ENCODE measurements around the gene TMEM238. TPM values are rescaled to one million over a fixed set of nuclear protein-coding genes. Genes with fewer than 3 reads are reported as not detected.

Gene TMEM238
- total and polyA plus RNA-seq, 9 of the 15 experiments (the other 6 are each of a cell fraction or from before 2014, with no cell fraction given), result 0.18 to 5.1 (median 1.3) TPM; not detected in 4

DNA sequence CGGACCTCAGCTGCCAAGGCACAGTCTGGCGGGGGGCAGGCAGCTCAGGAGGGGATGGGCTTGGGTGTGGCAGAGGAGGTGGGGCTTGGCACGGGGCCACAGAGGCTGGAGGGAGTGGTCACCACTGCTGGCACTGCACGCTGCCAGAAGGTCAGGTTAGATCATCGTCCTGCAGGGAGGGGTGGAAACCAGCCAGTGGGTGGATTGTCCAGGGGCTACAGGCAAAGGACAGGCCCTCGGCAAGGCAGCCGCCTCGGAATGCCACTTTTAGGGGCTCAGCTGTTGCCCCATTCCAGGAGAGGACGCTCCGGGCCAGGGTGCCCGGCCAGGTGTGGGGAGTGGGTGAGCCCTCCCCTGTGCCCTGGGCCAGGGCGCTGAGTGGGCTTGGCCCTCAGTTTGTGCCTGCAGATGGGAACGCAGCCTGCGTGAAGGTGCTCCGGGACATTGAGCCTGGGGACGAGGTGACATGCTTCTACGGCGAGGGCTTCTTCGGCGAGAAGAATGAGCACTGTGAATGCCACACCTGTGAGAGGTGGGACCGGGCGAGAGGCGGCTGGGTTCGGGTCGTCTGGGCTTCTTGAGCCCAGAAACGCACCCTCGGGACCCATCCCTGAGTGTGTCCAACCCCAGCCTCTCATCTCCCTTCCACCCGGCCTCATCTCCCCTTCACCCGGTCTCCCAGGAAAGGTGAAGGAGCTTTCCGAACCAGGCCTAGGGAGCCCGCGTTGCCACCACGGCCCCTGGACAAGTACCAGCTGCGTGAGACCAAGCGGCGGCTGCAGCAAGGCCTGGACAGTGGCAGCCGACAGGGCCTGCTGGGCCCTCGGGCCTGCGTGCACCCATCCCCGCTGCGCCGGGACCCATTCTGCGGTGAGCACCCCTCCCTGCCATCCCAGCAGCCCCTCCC lies 38.0 kb downstream of the TMEM238 start:
- TF ChIP-seq NFIC (IDR thresholded peaks at IDR 0.05) (peak; percentile 88), FOS (IDR thresholded peaks at IDR 0.05; ENCODE audit: extremely low read depth, insufficient read length) (no peak), RBFOX2 (IDR thresholded peaks at IDR 0.05; ENCODE audit: low read depth, low read length) (peak; percentile 57; the same call in 1 of the 2 replicates)
- H3K9ac ChIP-seq (ENCODE audit: insufficient read depth in 1 of 2, low read depth in 2 of 2, low read length in 2 of 2), result peak overlapping the region in 1 of 2 experiments; percentile 81; a peak in 2 of 4 replicates
- POLR2A ChIA-PET, result interaction anchor here (0.5 to 1.2 kb wide), 3 partner anchors 10 to 66 kb away, joined by 3 read pairs; partner anchors contain the start of gene HSPBP1
- BruUV-seq (replicated peaks), result no TSS peak
- H3K27me3 ChIP-seq (ENCODE audit: control insufficient read depth in 2 of 2, insufficient read depth in 2 of 2, low read length in 2 of 2), result no peaks in the 10 kb centered on the region
- H3K4me3 ChIP-seq, result no peak overlapping the region
- peaks cover 6% of the 10 kb centered on the region; the same call in 1 of the 2 replicates for H4K20me1 ChIP-seq (replicated peaks; ENCODE audit: control insufficient read depth, insufficient read depth, low read length)
- no peak for FAIRE-seq
- H3K4me2 ChIP-seq (ENCODE audit: insufficient read depth, low read length), result no peak overlapping the region
- H3K9me1 ChIP-seq (ENCODE audit: control insufficient read depth, insufficient read depth, low read length), result peaks cover 5% of the 10 kb centered on the region
- WGBS (ENCODE audit: insufficient coverage, low coverage, missing lambda C conversion rate), result 84% methylated on average over 26 of the region's 43 CpGs
- intact Hi-C loops (cut with micrococcal nuclease), result no loop called here
- H3K4me1 ChIP-seq (replicated peaks in 1 of 2; ENCODE audit: control insufficient read depth in 2 of 2, insufficient read depth in 2 of 2, low read length in 2 of 2), result peaks cover 7 to 80% of the 10 kb centered on the region in 2 experiments; a peak in 4 of 5 replicates
- no peak overlapping the region for H2AFZ ChIP-seq (ENCODE audit: low read depth, low read length)
- DNase-seq (ENCODE audit: extremely low read depth in 1 of 4, low spot score in 3 of 4), result peak in 3 of 4 experiments; percentile 32 to 69 (median 61)
- H3K9me3 ChIP-seq (replicated peaks; ENCODE audit: control insufficient read depth, insufficient read depth, low read depth, low read length), result no peaks in the 10 kb centered on the region
- peak; percentile 24 for ATAC-seq
- H3K79me2 ChIP-seq (ENCODE audit: control insufficient read depth, insufficient read depth, low read length), result peaks cover 12% of the 10 kb centered on the region
- H3K27ac ChIP-seq (ENCODE audit: extremely low read depth, low read depth, low read length), result no peak overlapping the region
- in situ Hi-C loops (cut with MboI), result no loop called here
- CTCF ChIA-PET (ENCODE audit: low intra/inter-chr PET ratio), result no interaction called here
- H3K36me3 ChIP-seq (ENCODE audit: control insufficient read depth, insufficient read depth, low read length), result peaks cover 66% of the 10 kb centered on the region; the same call in 2 of the 3 replicates

Measured in K562 (cell line).